GM18520 (cell line): ENCODE results near the gene DMRTC2.

Experiments
- ATAC-seq: cut with Tn5 transposase; IDR thresholded peaks from one replicate; pipeline ENCODE4 v1.9.1; 2021; ENCODE audit not compliant: unreplicated experiment

DMRTC2 gene

GRCh38 chr19:41845051-41845590 is 279 bp downstream of the DMRTC2 start:
- no peak for ATAC-seq

GRCh38 chr19:41847351-41848105 is 2.7 kb downstream of the DMRTC2 start:
- no peak for ATAC-seq

DNA sequence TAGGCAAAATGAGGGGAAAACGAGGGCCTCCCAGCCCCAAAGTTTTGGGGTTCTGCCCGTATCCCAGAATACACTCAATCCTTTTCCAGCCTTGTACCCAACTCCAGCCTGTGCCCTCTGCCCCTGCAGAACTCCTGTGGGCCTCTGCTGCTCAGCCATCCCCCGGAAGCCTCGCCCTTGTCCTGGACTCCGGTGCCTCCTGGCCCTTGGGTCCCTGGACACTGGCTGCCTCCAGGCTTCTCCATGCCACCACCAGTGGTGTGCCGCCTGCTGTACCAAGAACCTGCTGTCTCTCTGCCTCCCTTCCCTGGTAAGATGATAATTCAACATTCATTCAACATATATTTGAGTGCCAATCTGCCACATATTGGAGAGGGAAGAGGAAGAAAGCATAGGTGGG is 3.8 kb downstream of the DMRTC2 start:
- no peak for ATAC-seq

DNA sequence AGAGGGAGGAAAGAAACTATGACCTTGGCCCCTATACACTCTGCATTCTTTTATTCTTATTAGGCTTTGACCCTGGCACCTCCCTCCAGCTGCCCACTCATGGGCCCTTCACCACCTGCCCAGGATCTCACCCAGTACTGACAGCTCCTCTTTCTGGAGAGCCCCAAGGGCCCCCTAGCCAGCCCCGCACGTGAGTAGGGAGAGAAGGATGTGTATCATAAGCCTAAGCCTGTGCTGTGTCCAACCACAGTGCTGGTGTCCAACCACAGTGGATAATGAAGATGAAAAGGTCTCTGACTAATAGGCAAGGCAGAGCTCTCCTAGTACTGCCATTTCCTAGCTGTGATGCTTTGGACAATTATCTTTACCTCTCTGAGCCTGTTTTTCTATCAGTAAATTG is 4.2 kb downstream of the DMRTC2 start:
- ATAC-seq: no peak

DNA sequence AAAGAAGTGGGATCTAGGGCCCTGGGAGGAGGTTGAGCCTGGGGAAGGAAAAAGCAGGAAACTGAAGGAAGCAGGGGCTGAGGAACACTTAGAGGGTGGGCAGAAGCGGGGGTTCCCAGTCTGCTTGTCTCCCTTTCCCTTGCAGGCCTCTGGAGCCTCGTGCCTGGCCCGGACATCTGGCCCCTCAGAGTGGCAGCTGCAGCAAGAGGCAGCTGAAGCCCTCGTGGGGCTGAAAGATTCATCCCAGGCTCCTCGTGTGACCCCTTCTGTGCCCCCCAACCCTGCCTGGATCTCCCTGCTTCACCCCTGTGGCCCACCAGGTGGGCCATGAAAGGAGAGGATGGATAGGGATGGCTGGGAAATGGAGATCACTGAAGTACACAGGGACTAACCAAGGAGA is 5.5 kb downstream of the DMRTC2 start:
- no peak for ATAC-seq

GRCh38 chr19:41851456-41851855 is 6.6 kb downstream of the DMRTC2 start:
- ATAC-seq: no peak

GRCh38 chr19:41853344-41853743 is 8.5 kb downstream of the DMRTC2 start:
- ATAC-seq: no peak

DNA sequence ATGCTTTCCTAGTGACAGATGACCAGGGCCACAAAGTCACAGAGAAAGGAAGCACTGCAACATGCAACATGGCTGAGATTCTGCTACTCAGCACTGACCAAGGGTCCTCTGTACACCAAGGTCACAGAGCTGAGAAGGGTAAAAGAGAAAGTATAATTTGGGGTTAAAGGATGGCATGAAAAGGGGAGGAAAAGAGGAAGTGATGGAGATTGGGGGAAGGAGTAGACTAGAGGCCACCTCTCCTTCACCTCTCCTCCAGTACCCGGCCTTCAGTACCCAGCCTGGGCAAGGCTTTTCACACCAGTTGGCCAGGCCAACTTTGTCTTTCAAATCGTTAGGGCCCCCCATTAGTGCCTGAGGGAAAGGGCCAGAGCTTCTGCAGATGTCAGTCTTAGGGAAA is 8.9 kb downstream of the DMRTC2 start:
- ATAC-seq: no peak

DNA sequence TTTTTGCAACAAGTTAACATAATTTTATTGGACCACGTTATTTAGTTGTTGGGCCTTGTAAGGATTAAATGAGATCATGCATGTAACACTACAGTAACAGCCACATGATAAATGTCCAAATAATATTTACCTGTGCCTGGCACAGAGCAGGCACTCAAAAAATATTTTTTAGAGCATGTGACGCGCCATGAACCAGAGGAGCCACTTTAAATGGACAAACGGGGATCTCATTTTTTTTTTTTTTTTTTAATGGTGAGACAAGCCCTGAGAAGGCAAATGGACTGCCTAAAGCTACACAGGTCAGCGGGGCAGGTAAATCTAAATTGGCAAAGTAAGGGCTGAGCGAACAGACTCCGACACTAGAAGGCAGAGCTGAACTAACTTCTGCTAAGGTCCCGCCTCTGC is 14.4 kb downstream of the DMRTC2 start:
- no peak for ATAC-seq

DNA sequence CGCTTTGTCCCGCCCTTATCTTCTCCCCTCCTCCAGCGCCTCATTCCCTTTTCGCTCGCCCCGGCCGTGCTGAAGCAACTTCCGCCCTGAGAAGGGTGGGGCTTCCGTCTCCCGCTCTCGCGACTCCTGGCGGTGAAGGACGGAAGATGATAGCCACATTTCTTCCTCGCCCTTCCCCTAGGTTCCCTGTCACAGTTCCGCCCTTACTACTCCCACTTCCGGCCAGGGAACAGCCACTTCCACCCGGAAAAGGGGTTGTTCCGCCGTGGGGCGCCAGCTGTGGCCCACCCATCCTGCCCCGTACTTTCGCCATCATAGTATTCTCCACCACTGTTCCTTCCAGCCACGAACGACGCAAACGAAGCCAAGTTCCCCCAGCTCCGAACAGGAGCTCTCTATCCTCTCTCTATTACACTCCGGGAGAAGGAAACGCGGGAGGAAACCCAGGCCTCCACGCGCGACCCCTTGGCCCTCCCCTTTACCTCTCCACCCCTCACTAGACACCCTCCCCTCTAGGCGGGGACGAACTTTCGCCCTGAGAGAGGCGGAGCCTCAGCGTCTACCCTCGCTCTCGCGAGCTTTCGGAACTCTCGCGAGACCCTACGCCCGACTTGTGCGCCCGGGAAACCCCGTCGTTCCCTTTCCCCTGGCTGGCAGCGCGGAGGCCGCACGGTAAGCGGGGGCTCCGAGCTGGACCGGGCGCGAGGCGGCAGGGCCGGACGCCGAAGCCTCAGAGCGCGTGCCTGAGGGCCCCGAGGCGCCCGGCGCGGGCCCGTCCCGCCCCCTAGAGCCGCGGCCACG is 15.0 kb downstream of the DMRTC2 start, which contains the start of gene RPS19:
Gene RPS19 (plus strand): TSS at position 638 of the 801 bp plus-strand sequence. CDS start 520 bp downstream, outside the sequence.
- peak; percentile 75 for ATAC-seq

DNA sequence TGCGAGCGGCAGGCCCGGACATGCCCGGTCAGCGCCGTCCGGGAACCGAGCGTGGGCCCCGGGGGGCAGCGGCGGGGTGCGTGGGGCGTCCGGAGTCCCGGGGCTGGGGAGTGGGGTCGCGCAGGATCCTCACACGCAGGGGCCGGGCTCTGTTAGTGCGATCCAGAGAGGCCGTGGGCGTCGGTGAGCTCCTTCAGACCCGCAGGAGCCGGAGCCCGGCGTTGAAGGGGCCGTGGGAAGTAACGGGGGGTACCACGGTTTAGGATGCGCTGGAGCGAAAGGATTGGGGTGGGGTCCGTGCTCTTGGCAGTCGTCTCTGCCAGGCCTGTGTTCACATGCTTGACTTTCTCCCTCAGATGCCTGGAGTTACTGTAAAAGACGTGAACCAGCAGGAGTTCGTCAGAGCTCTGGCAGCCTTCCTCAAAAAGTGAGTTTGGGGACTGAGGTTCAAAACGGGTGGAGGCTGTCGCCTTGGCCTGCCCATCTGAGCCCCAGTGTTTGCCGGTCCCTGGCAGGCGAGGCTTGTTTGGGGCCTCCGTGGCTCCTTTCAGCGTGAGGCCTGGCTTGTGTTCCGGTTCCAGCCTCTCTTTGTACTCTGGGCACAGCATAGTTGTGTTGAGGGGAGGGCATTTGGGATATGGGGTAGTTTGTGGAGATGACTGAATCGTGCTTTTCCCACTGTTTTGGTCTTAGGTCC is 15.7 kb downstream of the DMRTC2 start:
- ATAC-seq: no peak

DNA sequence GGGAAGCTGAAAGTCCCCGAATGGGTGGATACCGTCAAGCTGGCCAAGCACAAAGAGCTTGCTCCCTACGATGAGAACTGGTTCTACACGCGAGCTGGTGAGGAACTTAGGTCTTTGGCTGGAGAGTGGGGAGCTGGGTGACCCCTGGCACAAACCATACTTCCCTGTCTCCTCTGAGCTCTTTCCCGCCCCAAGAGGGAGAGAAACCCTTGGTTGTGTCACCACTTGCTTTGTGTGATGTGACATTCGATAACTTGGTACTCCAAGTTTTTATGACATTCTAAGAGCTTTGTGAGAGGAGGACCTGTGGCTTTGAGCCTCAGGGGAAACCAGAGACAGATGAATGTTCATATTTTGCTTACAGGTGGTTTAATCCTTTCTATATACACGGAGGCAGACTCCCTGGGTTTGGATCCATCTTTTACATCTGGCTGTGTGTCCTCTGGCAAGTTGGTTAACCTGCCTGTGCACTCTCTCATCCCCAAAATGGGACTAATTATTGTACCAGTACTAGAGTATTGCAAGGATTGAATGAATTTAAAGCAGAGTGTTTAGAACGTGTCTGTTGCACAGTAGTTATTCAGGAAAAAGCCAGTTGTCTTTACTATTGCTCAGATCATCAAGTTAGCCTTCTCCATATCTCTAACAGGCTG is 16.4 kb downstream of the DMRTC2 start:
- no peak for ATAC-seq

DNA sequence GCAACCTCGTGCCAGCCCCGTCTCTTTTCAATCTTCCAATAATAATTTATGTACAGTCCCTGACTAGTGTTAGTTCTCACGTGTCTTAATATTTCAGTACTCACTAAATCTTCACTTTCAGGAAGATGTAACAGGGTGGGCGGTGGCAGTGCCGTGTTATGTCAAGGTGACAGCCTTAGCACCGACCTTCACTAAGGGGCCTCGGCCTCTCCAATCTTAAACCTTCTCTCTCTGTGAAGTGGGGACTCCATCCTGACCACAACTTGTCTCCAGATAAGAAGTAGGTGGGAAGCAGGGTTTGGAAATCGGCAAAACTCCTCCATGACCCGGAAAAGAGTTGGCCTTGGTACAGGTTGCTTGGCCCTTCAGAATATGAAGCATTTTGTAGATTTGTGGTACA is 17.0 kb downstream of the DMRTC2 start:
- no peak for ATAC-seq

- ATAC-seq: no peak
Measured at GRCh38 chr19:41862445-41862986, 17.7 kb downstream of the DMRTC2 start.

GRCh38 chr19:41863209-41863931 is 18.5 kb downstream of the DMRTC2 start:
- ATAC-seq: no peak

DNA sequence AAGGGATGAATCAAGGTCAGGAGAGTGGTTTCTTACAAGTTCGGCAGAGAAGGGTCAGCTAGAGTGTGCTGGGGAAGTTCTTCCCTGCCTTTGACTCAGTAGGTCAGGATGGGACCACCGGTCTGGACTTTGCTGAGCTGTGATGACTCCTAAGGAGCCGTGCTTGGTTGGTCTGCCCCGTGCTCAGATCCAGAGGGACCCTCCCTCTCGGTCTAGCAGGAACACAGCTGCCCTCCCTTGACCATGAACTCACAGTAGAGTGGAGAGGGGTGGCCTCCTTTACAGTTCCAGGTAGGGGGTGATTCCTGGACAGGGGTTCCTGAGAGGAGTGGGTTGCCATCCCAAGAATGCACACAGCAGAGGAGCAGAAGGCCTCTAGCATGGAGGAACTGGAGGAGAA is 19.5 kb downstream of the DMRTC2 start:
- ATAC-seq: no peak

DNA sequence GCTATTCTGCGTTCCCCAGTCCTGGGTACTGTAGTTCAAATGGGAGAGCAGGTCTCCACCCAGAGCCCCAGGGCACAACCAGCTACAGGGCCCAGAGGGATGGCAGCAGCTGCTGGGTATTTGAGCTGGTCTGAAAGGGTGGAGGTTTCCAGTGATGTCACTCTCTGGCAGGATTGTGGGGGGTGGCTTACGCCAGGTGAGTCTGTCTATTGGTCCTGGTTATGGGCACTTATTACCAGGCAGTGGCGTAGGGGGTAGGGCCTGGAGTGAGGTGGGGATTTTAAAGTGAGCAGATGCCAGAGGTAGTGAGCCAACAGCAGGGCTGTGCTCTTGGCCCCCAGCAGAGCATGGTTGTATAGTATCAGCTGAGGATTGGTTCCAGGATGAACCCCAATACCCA is 21.4 kb downstream of the DMRTC2 start:
- ATAC-seq: no peak

DNA sequence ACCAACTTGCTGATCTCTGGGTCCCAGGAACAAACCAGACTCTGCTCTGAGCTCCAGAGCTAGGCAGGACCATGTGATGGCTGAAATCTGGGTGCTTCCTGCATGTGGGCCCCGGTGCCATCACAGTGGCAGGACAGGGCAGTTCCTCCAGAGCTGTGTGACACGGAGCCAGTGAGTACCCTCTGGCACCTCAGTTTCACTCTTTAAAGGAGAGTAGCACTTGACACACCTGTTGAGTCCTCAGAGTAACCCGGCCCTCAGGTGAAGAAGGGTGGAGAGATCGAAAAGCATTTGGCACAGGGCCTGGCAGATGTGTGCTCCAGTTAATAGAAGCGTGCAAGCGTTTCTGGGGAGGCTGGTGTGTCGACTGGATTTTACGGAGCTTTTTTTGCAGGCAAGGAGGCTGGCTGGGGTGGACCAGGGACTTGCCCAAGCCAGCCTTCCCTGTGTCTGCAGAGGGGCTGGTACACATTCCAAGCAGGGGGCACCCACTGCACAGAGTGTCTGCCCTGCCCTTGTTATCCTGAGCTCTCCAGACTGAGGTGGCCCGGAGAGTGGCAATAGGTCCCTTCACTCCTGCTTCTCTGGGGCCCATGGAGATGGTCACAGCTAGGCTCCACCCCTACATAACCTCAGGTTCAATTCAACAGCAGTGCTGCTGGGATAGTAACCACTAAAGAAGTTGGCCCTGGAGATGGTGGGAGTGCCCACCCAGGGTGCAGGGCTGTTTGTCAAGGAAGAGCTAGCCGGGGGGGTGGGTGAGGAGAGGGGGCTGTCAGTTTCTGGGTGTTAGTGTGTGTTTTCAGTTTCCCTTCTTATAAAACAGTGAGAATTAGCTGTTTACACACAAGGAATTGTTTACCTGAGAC is 23.5 kb downstream of the DMRTC2 start:
- no peak for ATAC-seq

DNA sequence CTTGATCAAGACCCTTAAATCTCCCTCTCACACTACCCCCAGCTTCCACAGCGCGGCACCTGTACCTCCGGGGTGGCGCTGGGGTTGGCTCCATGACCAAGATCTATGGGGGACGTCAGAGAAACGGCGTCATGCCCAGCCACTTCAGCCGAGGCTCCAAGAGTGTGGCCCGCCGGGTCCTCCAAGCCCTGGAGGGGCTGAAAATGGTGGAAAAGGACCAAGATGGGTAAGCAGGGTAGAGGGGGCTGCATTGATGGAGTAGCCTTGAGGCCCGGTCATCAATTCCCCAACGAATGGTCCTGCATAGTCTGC is 24.1 kb downstream of the DMRTC2 start:
- no peak for ATAC-seq
